ENCODE results near the gene IRX1. TPM values are rescaled to one million over a fixed set of nuclear protein-coding genes. Genes with fewer than 3 reads are reported as not detected.

IRX1 gene
- total RNA-seq, 2 experiments from 2014 or later: not detected

GRCh38 chr5:3650868-3651267 lies 55.2 kb downstream of the IRX1 start:
- Mint-ChIP-seq H3K27ac (no peak overlapping the region), H3K9me3 (no peaks in the 10 kb centered on the region), H3K4me3 (no peak overlapping the region), H3K36me3 (no peaks in the 10 kb centered on the region), H3K27me3 (no peaks in the 10 kb centered on the region), H3K4me1 (no peaks in the 10 kb centered on the region)
- DNase-seq (no peak), ATAC-seq (ENCODE audit: low read depth) (no peak)
- POLR2A ChIA-PET: no interaction called here
